SK-N-MC (cell line): ENCODE results near the gene KLHDC10.

Source experiments
- EZH2 ChIP-seq: fragments of 200-600 bp; sonication (generic); IDR thresholded peaks from one replicate; pipeline ENCODE4 v1.6.1; 2017; ENCODE audit warnings: antibody characterized with exemption
- FOXP2 ChIP-seq: optimal IDR thresholded peaks from 2 replicates; pipeline ENCODE3; 2011; ENCODE audit warnings: mild to moderate bottlenecking, moderate library complexity; ENCODE audit not compliant: insufficient read depth; ENCODE audit errors: extremely low read length, control extremely low read depth
- POLR2AphosphoS5 ChIP-seq: IDR thresholded peaks from 2 replicates; pipeline ENCODE4 v1.6.1; 2012; ENCODE audit warnings: mild to moderate bottlenecking, low read depth, low read length, borderline replicate concordance

DNA sequence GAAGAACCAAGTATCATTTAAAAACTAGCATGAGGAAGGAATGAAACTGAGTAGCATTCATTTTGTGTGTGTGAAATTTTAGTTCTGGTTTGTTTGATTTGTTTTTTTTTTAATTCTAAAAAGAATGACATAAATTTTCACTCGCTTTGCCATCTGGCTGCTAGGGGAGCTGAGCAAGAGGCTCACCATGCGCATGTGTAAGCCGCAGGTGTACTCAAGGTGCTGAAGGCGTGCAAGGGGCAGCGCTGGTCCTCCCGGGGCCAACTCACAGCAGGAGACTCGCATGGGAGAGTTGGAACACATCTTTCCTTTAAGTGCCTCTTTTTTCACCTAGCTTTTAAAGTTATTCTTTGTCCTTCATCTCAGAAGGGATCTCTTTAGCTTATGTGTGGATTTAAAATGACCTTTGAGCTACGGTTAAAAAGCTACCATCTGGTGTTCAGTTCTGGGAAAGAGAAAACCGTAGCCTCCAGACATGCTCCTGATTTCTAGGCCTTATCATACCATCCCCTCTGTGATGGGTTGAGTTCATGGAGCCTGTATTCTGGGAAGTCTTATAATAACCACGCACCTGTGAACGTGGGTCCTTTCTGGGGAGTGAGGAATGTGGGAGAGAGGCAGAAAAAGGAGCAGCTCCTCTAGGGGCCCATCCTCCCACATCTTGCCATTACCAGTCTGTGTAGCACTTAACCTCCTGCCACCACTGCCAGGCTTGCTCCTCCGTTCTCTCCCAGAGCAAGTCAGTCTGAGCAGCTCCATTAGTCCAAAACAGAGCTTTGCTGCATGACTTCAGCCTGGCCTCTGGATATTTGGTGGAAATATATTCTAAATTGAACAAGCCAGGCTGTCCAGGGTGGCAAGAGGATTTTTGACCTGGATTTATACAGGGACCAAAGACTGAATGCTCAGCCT is 61.9 kb downstream of the KLHDC10 start:
- TF ChIP-seq EZH2 (no peak), POLR2AphosphoS5 (no peak), FOXP2 (no peak)
